A549 (cell line): ENCODE data around the gene FCSK. TPM values are rescaled to one million over a fixed set of nuclear protein-coding genes. Genes with fewer than 3 reads are reported as not detected.

Experiments
- ATAC-seq, 2 experiments: fragments of 200-7000 bp in 1 of 2; fragments of >200 bp in 1 of 2; cut with Nextera tagmentation in 1 of 2; cut with Tn5 transposase in 1 of 2; 3 replicates each; pipeline versions ENCODE4 v1.8.0 to v1.9.1; 2018 to 2020; ENCODE audit warnings: mild to moderate bottlenecking in 1 of 2, moderate library complexity in 1 of 2
- CTCF ChIA-PET: fragments of 300-600 bp; sonication (Branson Sonifier 250); formaldehyde crosslinking; extraction: SDS; loops from one replicate; lab custom pipeline; 2021; ENCODE audit warnings: antibody characterized with exemption, inconsistent platforms; lab: Yijun Ruan, JAX
- POLR2A ChIA-PET: fragments of 350-600 bp; formaldehyde crosslinking; extraction: SDS; loops from one replicate; lab custom pipeline; 2021; ENCODE audit warnings: antibody characterized with exemption, inconsistent platforms; lab: Yijun Ruan, JAX
- DNase-seq, 2 experiments: peaks; one replicate each; pipeline versions ENCODE4 v3.0.0 to v3.0.0-alpha.2; 2011 to 2016; ENCODE audit warnings: low read depth in 1 of 2, low spot score in 1 of 2
- FAIRE-seq: peaks from 2 replicates; lab custom pipeline; 2011; peaks lifted over from hg19 to GRCh38; lab: Jason Lieb, UNC
- H3K27ac ChIP-seq, 2 experiments: fragments of >200 bp; sonication (Bioruptor Twin); formaldehyde crosslinking; 3 replicates each; pipeline ENCODE4 v1.5.1; 2016 to 2017
- H3K4me1 ChIP-seq: fragments of >200 bp; sonication (Bioruptor Twin); formaldehyde crosslinking; 3 replicates; pipeline ENCODE4 v1.6.1; 2016
- H3K4me2 ChIP-seq: fragments of >200 bp; sonication (Bioruptor Twin); formaldehyde crosslinking; 3 replicates; pipeline ENCODE4 v1.6.1; 2016
- H3K4me3 ChIP-seq: fragments of >200 bp; sonication (Bioruptor Twin); formaldehyde crosslinking; 3 replicates; pipeline ENCODE4 v1.5.1; 2016
- H3K9me3 ChIP-seq: fragments of >200 bp; sonication (Bioruptor Twin); formaldehyde crosslinking; 3 replicates; pipeline ENCODE4 v1.6.1; 2016
- CBX2 ChIP-seq: fragments of 200-600 bp; sonication (generic); IDR thresholded peaks from 2 replicates; pipeline ENCODE4 v1.6.1; 2016; ENCODE audit warnings: low read depth, mild to moderate bottlenecking, borderline replicate concordance
- CEBPB ChIP-seq, 2 experiments: fragments of >200 bp in 1 of 2; sonication (Bioruptor Twin) in 1 of 2; formaldehyde crosslinking in 1 of 2; IDR thresholded peaks; 2 replicates each; pipeline ENCODE4 v1.6.1; 2012 to 2016
- CHD4 ChIP-seq: fragments of 200-600 bp; sonication (generic); IDR thresholded peaks from 2 replicates; pipeline ENCODE4 v1.6.1; 2016; ENCODE audit warnings: antibody characterized with exemption, mild to moderate bottlenecking, borderline replicate concordance
- EHMT2 ChIP-seq: fragments of 200-600 bp; sonication (generic); IDR thresholded peaks from 2 replicates; pipeline ENCODE4 v1.6.1; 2016; ENCODE audit warnings: antibody characterized with exemption, low read depth, mild to moderate bottlenecking, moderate library complexity
- EP300 ChIP-seq, 2 experiments: fragments of >200 bp; sonication (Bioruptor Twin); formaldehyde crosslinking; IDR thresholded peaks; 2 replicates in 1 of 2; 3 replicates in 1 of 2; pipeline ENCODE4 v1.6.1; 2016 to 2017
- FOSL2 ChIP-seq, 2 experiments: fragments of 450-650 bp in 1 of 2; fragments of >200 bp in 1 of 2; sonication (Bioruptor Twin) in 1 of 2; formaldehyde crosslinking; IDR thresholded peaks; 2 replicates each; pipeline versions ENCODE4 v1.5.0 to v1.6.1; 2016 to 2020; ENCODE audit warnings: mild to moderate bottlenecking in 1 of 2, moderate library complexity in 1 of 2
- FOXS1 ChIP-seq: fragments of 250-450 bp; sonication (Bioruptor Pico); IDR thresholded peaks from 2 replicates; pipeline ENCODE4 v1.5.0; 2020; ENCODE audit warnings: mild to moderate bottlenecking, moderate library complexity
- GATA3 ChIP-seq: IDR thresholded peaks from 2 replicates; pipeline ENCODE4 v1.6.1; 2012; ENCODE audit warnings: borderline replicate concordance
- HDAC2 ChIP-seq: fragments of 200-600 bp; sonication (generic); IDR thresholded peaks from 2 replicates; pipeline ENCODE4 v1.6.1; 2016
- HEYL ChIP-seq: fragments of 250-450 bp; sonication (Bioruptor Pico); IDR thresholded peaks from 2 replicates; pipeline ENCODE4 v1.8.0; 2021; ENCODE audit warnings: mild to moderate bottlenecking, moderate library complexity
- HOXB5 ChIP-seq: fragments of 250-450 bp; sonication (Bioruptor Pico); IDR thresholded peaks from 2 replicates; pipeline ENCODE4 v1.5.0; 2020; ENCODE audit warnings: mild to moderate bottlenecking, moderate library complexity
- JUN ChIP-seq, 2 experiments: fragments of >200 bp; sonication (Bioruptor Twin); formaldehyde crosslinking; IDR thresholded peaks; 2 replicates in 1 of 2; 3 replicates in 1 of 2; pipeline ENCODE4 v1.6.1; 2016 to 2017
- MAZ ChIP-seq: fragments of 150-350 bp; IDR thresholded peaks from 2 replicates; pipeline ENCODE4 v1.6.1; 2014; ENCODE audit warnings: antibody characterized with exemption, low read depth, low read length, borderline replicate concordance
- NPAS2 ChIP-seq: fragments of 250-450 bp; sonication (Bioruptor Pico); IDR thresholded peaks from 2 replicates; pipeline ENCODE4 v1.8.0; 2022; ENCODE audit warnings: mild to moderate bottlenecking, moderate library complexity, borderline replicate concordance
- NR3C1 ChIP-seq: fragments of >200 bp; sonication (Bioruptor Twin); formaldehyde crosslinking; IDR thresholded peaks from 3 replicates; pipeline ENCODE4 v1.6.1; 2017
- POLR2A ChIP-seq: IDR thresholded peaks from 2 replicates; pipeline ENCODE4 v1.6.1; 2012; ENCODE audit warnings: mild to moderate bottlenecking, low read length
- RAD21 ChIP-seq, 2 experiments: fragments of >200 bp in 1 of 2; sonication (Bioruptor Twin) in 1 of 2; formaldehyde crosslinking in 1 of 2; IDR thresholded peaks in 1 of 2; conservative IDR thresholded peaks in 1 of 2; 2 replicates in 1 of 2; 3 replicates in 1 of 2; pipeline ENCODE4 v1.6.1; 2012 to 2018; ENCODE audit warnings: inconsistent platforms in 1 of 2
- RCOR1 ChIP-seq: fragments of 150-350 bp; IDR thresholded peaks from 2 replicates; pipeline ENCODE4 v1.6.1; 2014; ENCODE audit warnings: antibody characterized with exemption, low read length, low read depth
- RFX5 ChIP-seq: fragments of 450-650 bp; IDR thresholded peaks from 2 replicates; pipeline ENCODE4 v1.7.1; 2014; ENCODE audit warnings: antibody characterized with exemption, mild to moderate bottlenecking, moderate library complexity
- SREBF2 ChIP-seq: fragments of 450-650 bp; IDR thresholded peaks from 2 replicates; pipeline ENCODE4 v1.6.1; 2014; ENCODE audit warnings: mild to moderate bottlenecking, moderate library complexity
- TFCP2L1 ChIP-seq: fragments of 250-450 bp; sonication (Bioruptor Pico); IDR thresholded peaks from 2 replicates; pipeline ENCODE4 v1.5.0; 2021; ENCODE audit warnings: mild to moderate bottlenecking
- TP53 ChIP-seq: fragments of 250-450 bp; sonication (Bioruptor Pico); IDR thresholded peaks from 2 replicates; pipeline ENCODE4 v1.5.0; 2021; ENCODE audit warnings: mild to moderate bottlenecking, moderate library complexity
- ZFP36 ChIP-seq: fragments of 450-650 bp; IDR thresholded peaks from 2 replicates; pipeline ENCODE4 v1.6.1; 2014; ENCODE audit warnings: borderline replicate concordance; ENCODE audit not compliant: partially characterized antibody
- ZSCAN20 ChIP-seq: fragments of 250-450 bp; sonication (Bioruptor Pico); IDR thresholded peaks from 2 replicates; pipeline ENCODE4 v1.8.0; 2022; ENCODE audit warnings: mild to moderate bottlenecking, moderate library complexity
- WGBS: methylation state at CpG from one replicate; pipeline ENCODE4 v1.1.6; 2017; ENCODE audit errors: missing lambda C conversion rate; 5-methylcytosine and 5-hydroxymethylcytosine counted together
- polyA plus RNA-seq, 4 experiments: library from polyadenylated mRNA; depleted of rRNA in 3 of 4; stranded (reverse); fragments of >200 nt; fragmentation: RNase III in 1 of 4; extraction: RNeasy Plus Mini Kit Qiagen cat#74134 plus additional on column Dnase treatment in 1 of 4; gene quantifications; 2 replicates in 3 of 4; 3 replicates in 1 of 4; pipeline ENCODE4 v1.2.3, GENCODE V29; 2011 to 2017
- TF ChIP-seq, protein P1 (sequence below): fragments of 250-450 bp; sonication (Bioruptor Pico); IDR thresholded peaks from 2 replicates; pipeline ENCODE4 v1.5.0; 2021; ENCODE audit warnings: mild to moderate bottlenecking, moderate library complexity, borderline replicate concordance
- TF ChIP-seq, protein P2 (sequence below): IDR thresholded peaks from 2 replicates; pipeline ENCODE4 v1.6.1; 2012
- TF ChIP-seq, protein P3 (sequence below): fragments of 450-650 bp; IDR thresholded peaks from 2 replicates; pipeline ENCODE4 v1.6.1; 2014; ENCODE audit warnings: antibody characterized with exemption
- TF ChIP-seq, protein P4 (sequence below): fragments of >200 bp; sonication (Bioruptor Twin); formaldehyde crosslinking; IDR thresholded peaks from 3 replicates; pipeline ENCODE4 v1.6.1; 2016

The FCSK gene
- polyA plus RNA-seq, 2 of the 4 experiments (the other 2 are of a cell fraction) = 5.7 to 6.8 TPM

DNA sequence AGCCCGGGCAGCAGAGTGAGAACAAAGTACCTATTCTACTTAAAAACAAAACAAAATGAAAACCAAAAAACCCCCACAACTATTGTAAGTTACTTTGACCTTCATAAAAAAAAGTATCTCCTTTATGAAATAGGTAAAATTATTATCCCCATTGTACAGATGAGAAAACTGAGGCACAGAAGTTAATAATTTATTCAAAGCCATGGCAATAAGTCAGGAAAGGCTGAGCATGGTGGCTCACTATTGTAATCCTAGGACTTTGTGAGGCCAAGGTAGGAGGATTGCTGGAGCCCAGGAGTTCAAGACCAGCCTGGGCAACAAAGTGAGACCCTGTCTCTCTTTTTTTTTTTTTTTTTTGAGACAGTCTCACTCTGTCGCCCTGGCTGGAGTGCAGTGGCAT is 30.5 kb downstream of the FCSK start:
- H3K27ac ChIP-seq = no peak overlapping the region
- H3K9me3 ChIP-seq = no peaks in the 10 kb centered on the region
- ChIA-PET POLR2A (no interaction called here), CTCF (interaction anchor here (1.2 to 1.8 kb wide), 4 partner anchors 12 to 105 kb away, joined by 4 to 9 read pairs (median 4); no protein-coding TSS in a partner anchor)
- H3K4me3 ChIP-seq = no peak overlapping the region
- no peak overlapping the region for H3K4me2 ChIP-seq
- TF ChIP-seq RCOR1 (no peak), CHD4 (peak; percentile 67; the same call in 1 of the 2 replicates), HDAC2 (0 out of 2 replicates have a peak, but pooled peaks have one; percentile 58), TFCP2L1 (CRISPR knock-in tag) (no peak)
- DNase-seq (no peak), FAIRE-seq (no peak), ATAC-seq (no peak)
- WGBS = 92% methylated on average over 2 of the region's 2 CpGs
- H3K4me1 ChIP-seq = peaks cover 8% of the 10 kb centered on the region; the same call in 2 of the 3 replicates

DNA sequence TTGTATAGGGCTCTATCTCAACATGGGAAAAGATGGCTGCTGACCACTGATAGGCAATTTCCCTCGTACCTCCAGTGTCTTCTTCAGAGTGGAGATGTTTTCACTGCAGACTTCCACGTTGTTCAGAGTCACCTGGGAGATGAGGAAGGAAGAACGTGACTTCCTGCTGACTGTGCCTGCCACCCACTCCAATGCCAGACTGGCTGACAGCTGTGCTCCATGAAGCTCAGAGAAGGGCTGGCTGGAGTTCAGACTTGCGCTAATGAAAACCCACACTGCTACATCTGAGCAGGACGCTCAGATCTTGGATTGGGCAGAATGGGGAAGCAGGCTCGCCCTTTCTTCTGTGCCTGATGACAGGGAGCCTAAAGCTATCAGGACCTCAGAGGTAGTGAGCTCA is 35.9 kb downstream of the FCSK start:
- H3K27ac ChIP-seq = no peak overlapping the region
- POLR2A ChIA-PET = no interaction called here
- no peak for ATAC-seq
- FAIRE-seq = no peak
- TF ChIP-seq CEBPB (IDR thresholded peaks at IDR 0.05) (no peak), RFX5 (no peak), HOXB5 (CRISPR knock-in tag) (no peak), JUN (IDR thresholded peaks at IDR 0.05) (no peak), EHMT2 (no peak), TP53 (CRISPR knock-in tag) (no peak), FOXS1 (no peak), GATA3 (no peak)
- TF ChIP-seq, protein P1, sequence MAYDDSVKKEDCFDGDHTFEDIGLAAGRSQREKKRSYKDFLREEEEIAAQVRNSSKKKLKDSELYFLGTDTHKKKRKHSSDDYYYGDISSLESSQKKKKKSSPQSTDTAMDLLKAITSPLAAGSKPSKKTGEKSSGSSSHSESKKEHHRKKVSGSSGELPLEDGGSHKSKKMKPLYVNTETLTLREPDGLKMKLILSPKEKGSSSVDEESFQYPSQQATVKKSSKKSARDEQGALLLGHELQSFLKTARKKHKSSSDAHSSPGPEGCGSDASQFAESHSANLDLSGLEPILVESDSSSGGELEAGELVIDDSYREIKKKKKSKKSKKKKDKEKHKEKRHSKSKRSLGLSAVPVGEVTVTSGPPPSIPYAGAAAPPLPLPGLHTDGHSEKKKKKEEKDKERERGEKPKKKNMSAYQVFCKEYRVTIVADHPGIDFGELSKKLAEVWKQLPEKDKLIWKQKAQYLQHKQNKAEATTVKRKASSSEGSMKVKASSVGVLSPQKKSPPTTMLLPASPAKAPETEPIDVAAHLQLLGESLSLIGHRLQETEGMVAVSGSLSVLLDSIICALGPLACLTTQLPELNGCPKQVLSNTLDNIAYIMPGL (CRISPR knock-in tag) = no peak
- TF ChIP-seq, all 56 proteins: peak for 0
- no peak overlapping the region for H3K4me2 ChIP-seq
- DNase-seq = no peak
- CTCF ChIA-PET = interaction anchor here (1.0 to 2.0 kb wide), 4 partner anchors 10 to 110 kb away, joined by 3 to 5 read pairs (median 4); no protein-coding TSS in a partner anchor
- H3K4me1 ChIP-seq = no peaks in the 10 kb centered on the region; the same call in 2 of the 3 replicates
- H3K4me3 ChIP-seq = no peak overlapping the region
- no peaks in the 10 kb centered on the region for H3K9me3 ChIP-seq
- WGBS = 92% methylated on average over 6 of the region's 6 CpGs

DNA sequence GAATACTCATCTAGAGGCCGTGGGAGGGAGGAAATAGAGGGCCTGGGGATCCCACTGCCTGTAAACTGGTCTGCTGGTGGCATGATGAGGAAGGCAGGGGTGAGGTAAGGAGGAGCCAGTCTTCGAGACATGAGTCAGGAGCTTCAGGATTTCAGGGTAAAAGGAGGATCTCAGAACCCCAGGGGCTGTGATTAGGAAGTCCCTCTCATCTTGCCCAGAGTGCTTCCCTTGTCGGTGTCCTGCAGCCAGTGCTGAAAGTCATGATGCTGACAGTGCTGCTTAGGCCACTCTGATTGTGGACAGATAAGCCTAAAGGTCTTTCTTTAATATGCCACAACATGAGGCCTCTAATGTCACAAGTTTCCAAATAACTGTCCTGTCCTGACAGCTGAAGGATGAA is 39.4 kb downstream of the FCSK start:
- no peak for FAIRE-seq
- 62% methylated on average over 3 of the region's 3 CpGs for WGBS
- POLR2A ChIA-PET = no interaction called here

More for the DNA sequence above, 39.4 kb downstream of the FCSK start:
- ATAC-seq (no peak), DNase-seq (no peak)
- CTCF ChIA-PET = interaction anchor here (1.2 to 2.5 kb wide), 5 partner anchors 11 to 26 kb away, joined by 3 to 6 read pairs (median 3); no protein-coding TSS in a partner anchor
- Histone ChIP-seq H3K4me1 (no peaks in the 10 kb centered on the region; the same call in 2 of the 3 replicates), H3K4me2 (no peak overlapping the region), H3K4me3 (no peak overlapping the region), H3K9me3 (no peaks in the 10 kb centered on the region), H3K27ac (no peak overlapping the region)
- TF ChIP-seq RCOR1 (no peak), HEYL (CRISPR knock-in tag) (no peak), FOSL2 (IDR thresholded peaks at IDR 0.05) (no peak), FOSL2 (CRISPR knock-in tag; IDR thresholded peaks at IDR 0.05) (no peak), CBX2 (no peak), NR3C1 (no peak), ZFP36 (no peak), RAD21 (conservative IDR thresholded peaks at IDR 0.05 in 1 of 2, IDR thresholded peaks at IDR 0.05 in 1 of 2) (no peak), FOXS1 (no peak), ZSCAN20 (CRISPR knock-in tag) (no peak), RFX5 (no peak), EP300 (IDR thresholded peaks at IDR 0.05) (no peak), POLR2A (no peak), NPAS2 (no peak), MAZ (no peak), SREBF2 (no peak)
- TF ChIP-seq, protein P2, sequence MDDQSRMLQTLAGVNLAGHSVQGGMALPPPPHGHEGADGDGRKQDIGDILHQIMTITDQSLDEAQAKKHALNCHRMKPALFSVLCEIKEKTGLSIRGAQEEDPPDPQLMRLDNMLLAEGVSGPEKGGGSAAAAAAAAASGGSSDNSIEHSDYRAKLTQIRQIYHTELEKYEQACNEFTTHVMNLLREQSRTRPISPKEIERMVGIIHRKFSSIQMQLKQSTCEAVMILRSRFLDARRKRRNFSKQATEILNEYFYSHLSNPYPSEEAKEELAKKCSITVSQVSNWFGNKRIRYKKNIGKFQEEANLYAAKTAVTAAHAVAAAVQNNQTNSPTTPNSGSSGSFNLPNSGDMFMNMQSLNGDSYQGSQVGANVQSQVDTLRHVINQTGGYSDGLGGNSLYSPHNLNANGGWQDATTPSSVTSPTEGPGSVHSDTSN = no peak
- TF ChIP-seq, protein P3, sequence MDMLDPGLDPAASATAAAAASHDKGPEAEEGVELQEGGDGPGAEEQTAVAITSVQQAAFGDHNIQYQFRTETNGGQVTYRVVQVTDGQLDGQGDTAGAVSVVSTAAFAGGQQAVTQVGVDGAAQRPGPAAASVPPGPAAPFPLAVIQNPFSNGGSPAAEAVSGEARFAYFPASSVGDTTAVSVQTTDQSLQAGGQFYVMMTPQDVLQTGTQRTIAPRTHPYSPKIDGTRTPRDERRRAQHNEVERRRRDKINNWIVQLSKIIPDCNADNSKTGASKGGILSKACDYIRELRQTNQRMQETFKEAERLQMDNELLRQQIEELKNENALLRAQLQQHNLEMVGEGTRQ = no peak
- TF ChIP-seq, protein P4, sequence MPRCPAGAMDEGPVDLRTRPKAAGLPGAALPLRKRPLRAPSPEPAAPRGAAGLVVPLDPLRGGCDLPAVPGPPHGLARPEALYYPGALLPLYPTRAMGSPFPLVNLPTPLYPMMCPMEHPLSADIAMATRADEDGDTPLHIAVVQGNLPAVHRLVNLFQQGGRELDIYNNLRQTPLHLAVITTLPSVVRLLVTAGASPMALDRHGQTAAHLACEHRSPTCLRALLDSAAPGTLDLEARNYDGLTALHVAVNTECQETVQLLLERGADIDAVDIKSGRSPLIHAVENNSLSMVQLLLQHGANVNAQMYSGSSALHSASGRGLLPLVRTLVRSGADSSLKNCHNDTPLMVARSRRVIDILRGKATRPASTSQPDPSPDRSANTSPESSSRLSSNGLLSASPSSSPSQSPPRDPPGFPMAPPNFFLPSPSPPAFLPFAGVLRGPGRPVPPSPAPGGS = no peak
